Type B pancreatic cell (in vitro differentiated cells): Measurements from ENCODE around the gene PTPRM. TPM values are rescaled to one million over a fixed set of nuclear protein-coding genes. Genes with fewer than 3 reads are reported as not detected.

Source experiments
- DNase-seq: peaks from one replicate; pipeline ENCODE4 v3.0.0; 2021; ENCODE audit warnings: mixed read lengths; ENCODE audit not compliant: unreplicated experiment; ENCODE audit errors: extremely low spot score
- H3K27ac Mint-ChIP-seq: 2 replicates; pipeline ENCODE4 v1.8.0; 2021; ENCODE audit warnings: mild to moderate bottlenecking, mixed read lengths
- H3K27me3 Mint-ChIP-seq: 2 replicates; pipeline ENCODE4 v1.8.0; 2021; ENCODE audit warnings: mixed read lengths
- H3K36me3 Mint-ChIP-seq: 2 replicates; pipeline ENCODE4 v1.8.0; 2021; ENCODE audit warnings: mixed read lengths
- H3K4me1 Mint-ChIP-seq: one replicate; pipeline ENCODE4 v1.8.0; 2021; ENCODE audit warnings: mixed read lengths; ENCODE audit not compliant: unreplicated experiment
- H3K4me3 Mint-ChIP-seq: 2 replicates; pipeline ENCODE4 v1.8.0; 2021; ENCODE audit warnings: mild to moderate bottlenecking, mixed read lengths
- H3K9me3 Mint-ChIP-seq: 2 replicates; pipeline ENCODE4 v1.8.0; 2021; ENCODE audit warnings: mixed read lengths
- CTCF ChIP-seq: fragments of 200-600 bp; sonication (generic); conservative IDR thresholded peaks from 2 replicates; pipeline ENCODE4 v1.5.0; 2021; ENCODE audit warnings: antibody characterized with exemption, mild to moderate bottlenecking
- total RNA-seq: library from RNA; stranded (reverse); gene quantifications from 2 replicates; pipeline ENCODE4 v1.2.1, GENCODE V29; 2021; ENCODE audit warnings: low replicate concordance

PTPRM gene
- total RNA-seq, 1 donor from 2014 or later: 18.6 TPM

DNA sequence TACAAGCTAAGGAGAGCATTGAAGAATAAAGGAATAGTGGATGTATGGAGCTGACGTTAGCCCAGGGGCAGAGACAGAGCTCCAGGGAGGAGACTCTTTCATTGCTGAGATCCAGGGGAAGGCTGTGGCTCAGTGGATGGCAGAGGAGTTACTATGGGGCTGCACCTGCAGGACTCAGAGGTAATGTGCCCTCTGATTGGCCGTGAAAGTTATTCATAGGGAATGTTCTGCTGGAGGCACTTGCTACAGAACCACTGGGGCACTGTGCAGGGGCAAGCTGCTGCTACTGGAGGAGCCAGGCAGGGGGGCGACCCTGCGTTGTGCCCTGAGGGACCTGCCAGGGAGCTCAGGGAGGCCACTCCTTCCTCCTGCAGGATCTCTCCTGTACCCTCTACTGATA is 199.2 kb downstream of the PTPRM start:
- Mint-ChIP-seq H3K27ac (no peak overlapping the region), H3K36me3 (no peaks in the 10 kb centered on the region), H3K9me3 (no peaks in the 10 kb centered on the region), H3K4me3 (no peak overlapping the region), H3K27me3 (no peaks in the 10 kb centered on the region), H3K4me1 (peaks cover 5% of the 10 kb centered on the region)
- TF ChIP-seq CTCF: no peak
- DNase-seq: no peak

DNA sequence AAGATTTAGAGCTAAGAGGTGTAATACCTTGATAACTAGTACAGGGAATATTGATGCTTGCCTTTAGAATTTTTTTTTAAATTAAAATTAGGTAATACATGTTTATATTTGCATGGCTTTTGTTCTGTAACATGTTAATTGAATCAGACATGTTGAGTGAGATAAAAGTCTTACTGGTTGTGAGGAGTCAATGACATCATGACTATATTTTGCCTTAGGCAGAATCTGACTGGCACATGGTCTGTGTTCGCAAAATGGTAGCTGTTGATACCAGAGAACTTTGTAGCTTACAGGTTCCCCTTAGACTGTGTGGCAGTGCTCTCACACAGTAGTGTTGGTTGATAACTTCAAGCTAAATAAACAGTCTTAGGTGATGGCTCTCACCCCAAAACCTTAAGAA is 199.7 kb downstream of the PTPRM start:
- Mint-ChIP-seq H3K27me3 (no peaks in the 10 kb centered on the region), H3K36me3 (no peaks in the 10 kb centered on the region), H3K27ac (no peak overlapping the region), H3K4me3 (no peak overlapping the region), H3K4me1 (peaks cover 5% of the 10 kb centered on the region), H3K9me3 (no peaks in the 10 kb centered on the region)
- TF ChIP-seq CTCF: no peak
- no peak for DNase-seq

DNA sequence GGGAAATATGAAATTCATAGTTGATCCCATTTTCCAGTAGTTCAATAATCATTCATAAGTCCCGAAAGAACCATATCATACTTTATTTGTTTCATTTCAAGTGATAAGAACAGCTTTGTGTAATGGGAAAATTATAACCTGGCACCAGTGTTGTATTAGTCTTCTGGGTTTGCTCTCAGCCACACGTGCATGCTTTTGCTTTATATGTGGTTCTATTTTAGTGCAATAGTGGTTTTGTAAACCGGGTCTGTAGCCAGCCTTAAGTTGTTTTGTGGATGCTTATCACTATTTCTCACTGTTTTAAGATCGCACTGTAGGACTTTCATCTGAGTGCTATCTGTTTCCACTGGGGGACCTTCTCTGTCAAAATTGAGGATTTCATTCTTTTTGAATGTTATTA is 203.8 kb downstream of the PTPRM start:
- no peaks in the 10 kb centered on the region for H3K9me3 Mint-ChIP-seq
- H3K27ac Mint-ChIP-seq: no peak overlapping the region
- H3K36me3 Mint-ChIP-seq: no peaks in the 10 kb centered on the region
- peaks cover 4% of the 10 kb centered on the region for H3K4me1 Mint-ChIP-seq
- no peak for DNase-seq
- no peaks in the 10 kb centered on the region for H3K27me3 Mint-ChIP-seq
- no peak for TF ChIP-seq CTCF
- H3K4me3 Mint-ChIP-seq: no peak overlapping the region

DNA sequence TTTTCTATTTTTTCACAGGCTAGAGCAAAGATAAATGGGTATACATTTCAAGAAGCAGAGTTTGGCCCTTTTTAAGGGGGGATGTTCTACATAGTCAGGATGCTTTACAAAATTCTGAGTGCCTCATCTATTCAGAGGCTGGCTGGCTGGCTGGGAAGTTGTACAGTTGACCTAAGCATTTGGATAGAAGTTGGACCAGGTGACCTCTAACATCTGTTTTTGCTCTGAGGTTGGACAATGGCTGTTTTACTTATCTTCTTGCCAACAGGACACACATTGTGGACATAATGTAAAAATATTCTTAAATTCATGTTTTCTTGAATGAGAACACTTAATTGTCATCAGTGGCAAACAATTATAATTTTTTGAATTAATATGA is 205.4 kb downstream of the PTPRM start:
- no peaks in the 10 kb centered on the region for H3K27me3 Mint-ChIP-seq
- H3K27ac Mint-ChIP-seq: no peak overlapping the region
- H3K9me3 Mint-ChIP-seq: no peaks in the 10 kb centered on the region
- H3K4me3 Mint-ChIP-seq: no peak overlapping the region
- DNase-seq: no peak
- no peak for TF ChIP-seq CTCF
- H3K4me1 Mint-ChIP-seq: no peaks in the 10 kb centered on the region
- no peaks in the 10 kb centered on the region for H3K36me3 Mint-ChIP-seq

DNA sequence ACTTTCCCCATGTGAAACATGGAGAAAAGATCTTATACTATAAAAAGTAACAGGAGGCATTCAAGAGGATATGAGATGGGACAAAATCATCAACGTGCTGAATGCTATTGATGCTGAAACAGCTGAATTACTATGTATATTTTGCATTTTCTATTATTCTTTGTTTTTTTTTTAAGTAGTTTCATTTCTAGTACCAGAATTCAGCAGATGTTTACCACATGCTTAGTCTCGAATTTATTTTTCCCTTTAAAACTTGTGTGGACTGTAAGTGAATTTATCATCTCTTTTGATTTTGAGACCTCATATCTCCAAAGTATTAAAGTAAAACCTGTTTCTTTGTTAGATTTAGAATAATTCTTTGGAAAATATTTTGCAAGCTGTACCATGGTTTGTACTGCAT is 205.8 kb downstream of the PTPRM start:
- no peak overlapping the region for H3K27ac Mint-ChIP-seq
- no peaks in the 10 kb centered on the region for H3K4me1 Mint-ChIP-seq
- no peaks in the 10 kb centered on the region for H3K9me3 Mint-ChIP-seq
- DNase-seq: no peak
- H3K4me3 Mint-ChIP-seq: no peak overlapping the region
- no peaks in the 10 kb centered on the region for H3K36me3 Mint-ChIP-seq
- TF ChIP-seq CTCF: no peak
- no peaks in the 10 kb centered on the region for H3K27me3 Mint-ChIP-seq

DNA sequence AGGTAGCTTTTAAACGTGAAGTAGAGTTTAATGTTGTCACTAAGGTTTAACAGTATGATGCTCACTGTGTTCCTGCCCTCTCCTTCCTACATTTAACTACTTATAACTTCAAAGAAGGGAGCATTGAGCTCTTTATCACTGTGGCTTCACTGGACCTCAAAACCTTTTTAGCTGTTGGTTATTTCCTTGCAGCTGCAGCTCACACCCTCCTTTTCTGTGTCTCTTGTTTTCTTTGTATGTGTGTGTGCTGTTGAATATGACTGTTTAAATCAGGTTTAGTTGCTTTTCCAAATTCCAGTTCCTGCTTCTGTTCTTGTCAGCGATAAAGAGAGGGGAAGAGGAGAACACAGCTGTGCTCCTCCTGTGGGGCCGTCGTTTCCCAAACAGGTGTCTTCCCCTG is 208.0 kb downstream of the PTPRM start:
- Mint-ChIP-seq H3K9me3 (no peaks in the 10 kb centered on the region), H3K4me1 (no peaks in the 10 kb centered on the region), H3K27ac (no peak overlapping the region), H3K4me3 (no peak overlapping the region), H3K36me3 (no peaks in the 10 kb centered on the region), H3K27me3 (no peaks in the 10 kb centered on the region)
- TF ChIP-seq CTCF: no peak
- DNase-seq: no peak
